GM12891 (cell line): Measurements from ENCODE around the gene SF3B2.
"Not testable (repeated sequence)": the region's sequence is repeated elsewhere in the genome, so short reads cannot be mapped to it uniquely, and the experiment has no call there.

Experiments used
- PAX5 ChIP-seq: IDR thresholded peaks from 2 replicates; pipeline ENCODE4 v1.6.1; 2011; ENCODE audit warnings: low read length, moderate library complexity, mild to moderate bottlenecking; ENCODE audit not compliant: insufficient read depth, severe bottlenecking
- POLR2A ChIP-seq: IDR thresholded peaks from 2 replicates; pipeline ENCODE4 v1.6.1; 2011; ENCODE audit warnings: low read depth, low read length, control low read depth
- POLR2AphosphoS5 ChIP-seq: IDR thresholded peaks from 2 replicates; pipeline ENCODE4 v1.6.1; 2011; ENCODE audit warnings: low read depth, low read length, control low read depth
- POU2F2 ChIP-seq: IDR thresholded peaks from 2 replicates; pipeline ENCODE4 v1.6.1; 2011; ENCODE audit warnings: low read depth, mild to moderate bottlenecking, control low read depth, low read length, moderate library complexity
- SPI1 ChIP-seq: IDR thresholded peaks from 2 replicates; pipeline ENCODE4 v1.6.1; 2011; ENCODE audit warnings: low read depth, low read length, control low read depth
- TAF1 ChIP-seq: IDR thresholded peaks from 2 replicates; pipeline ENCODE4 v1.6.1; 2011; ENCODE audit warnings: low read depth, low read length, control low read depth

DNA sequence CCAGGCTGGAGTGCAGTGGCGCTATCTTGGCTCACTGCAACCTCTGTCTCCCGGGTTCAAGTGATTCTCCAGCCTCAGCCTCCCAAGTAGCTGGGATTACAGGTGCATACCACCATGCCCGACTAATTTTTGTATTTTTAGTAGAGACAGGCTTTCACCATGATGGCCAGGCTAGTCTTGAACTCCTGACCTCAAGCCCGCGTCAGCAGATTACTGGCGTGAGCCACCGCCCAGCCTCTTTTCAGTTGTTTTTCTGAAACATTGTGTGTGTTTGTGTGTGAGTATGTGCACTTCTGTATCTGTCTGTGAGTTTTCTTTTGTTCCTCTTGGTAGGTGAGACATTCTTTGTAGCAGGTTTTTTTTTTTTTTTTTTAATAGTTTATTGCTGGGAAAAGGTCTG, 26.8 kb downstream of the SF3B2 start:
- TF ChIP-seq POLR2A, POLR2AphosphoS5, TAF1, POU2F2, SPI1, PAX5: not testable (repeated sequence)
